SK-N-SH treated with all-trans-retinoic acid at 6 μM for 48 hours (cell line): ENCODE data around the gene FOXG1.
A peak's percentile ranks its signal among the peaks of the same experiment; 100 is the strongest.

Experiments used
- ATAC-seq: fragments of 200-7000 bp; cut with Tn5 transposase; 3 replicates; pipeline ENCODE4 v1.9.1; 2020; ENCODE audit warnings: mild to moderate bottlenecking, moderate library complexity
- ARNTL ChIP-seq: fragments of 450-650 bp; formaldehyde crosslinking; IDR thresholded peaks from 2 replicates; pipeline ENCODE4 v1.5.0; 2020; ENCODE audit warnings: low read depth, mild to moderate bottlenecking, moderate library complexity, borderline replicate concordance
- BACH2 ChIP-seq: fragments of 250-450 bp; sonication (Bioruptor Pico); IDR thresholded peaks from 2 replicates; pipeline ENCODE4 v1.9.0; 2021; ENCODE audit warnings: mild to moderate bottlenecking, borderline replicate concordance
- CSDC2 ChIP-seq: fragments of 250-450 bp; sonication (Bioruptor Pico); IDR thresholded peaks from 2 replicates; pipeline ENCODE4 v1.5.0; 2020; ENCODE audit warnings: mild to moderate bottlenecking, moderate library complexity
- ESRRG ChIP-seq: fragments of 250-450 bp; sonication (Bioruptor Pico); IDR thresholded peaks from 2 replicates; pipeline ENCODE4 v1.6.1; 2021; ENCODE audit warnings: mild to moderate bottlenecking
- GLIS3 ChIP-seq: fragments of 250-450 bp; sonication (Bioruptor Pico); IDR thresholded peaks from 2 replicates; pipeline ENCODE4 v1.5.0; 2020; ENCODE audit warnings: mild to moderate bottlenecking, moderate library complexity
- ISL1 ChIP-seq: fragments of 250-450 bp; sonication (Bioruptor Pico); IDR thresholded peaks from 2 replicates; pipeline ENCODE4 v2.1.2; 2022; ENCODE audit warnings: mild to moderate bottlenecking, moderate library complexity
- OSR1 ChIP-seq: fragments of 250-450 bp; sonication (Bioruptor Pico); IDR thresholded peaks from 2 replicates; pipeline ENCODE4 v1.8.0; 2022; ENCODE audit warnings: moderate library complexity, mild to moderate bottlenecking, inconsistent platforms
- PPARA ChIP-seq: fragments of 250-450 bp; sonication (Bioruptor Pico); IDR thresholded peaks from 2 replicates; pipeline ENCODE4 v1.5.0; 2020; ENCODE audit warnings: mild to moderate bottlenecking, borderline replicate concordance
- RARB ChIP-seq: fragments of 250-450 bp; sonication (Bioruptor Pico); IDR thresholded peaks from 2 replicates; pipeline ENCODE4 v1.8.0; 2021; ENCODE audit warnings: mild to moderate bottlenecking, moderate library complexity
- SNAI2 ChIP-seq: fragments of 250-450 bp; sonication (Bioruptor Pico); IDR thresholded peaks from 2 replicates; pipeline ENCODE4 v1.5.0; 2020; ENCODE audit warnings: mild to moderate bottlenecking, moderate library complexity
- TCF4 ChIP-seq: fragments of 250-450 bp; sonication (Bioruptor Pico); IDR thresholded peaks from 2 replicates; pipeline ENCODE4 v1.8.0; 2021; ENCODE audit warnings: mild to moderate bottlenecking, moderate library complexity, borderline replicate concordance
- TOX ChIP-seq: fragments of 250-450 bp; sonication (Bioruptor Pico); IDR thresholded peaks from 2 replicates; pipeline ENCODE4 v1.8.0; 2021; ENCODE audit warnings: mild to moderate bottlenecking, moderate library complexity, borderline replicate concordance
- ZC3H10 ChIP-seq: fragments of 250-450 bp; sonication (Bioruptor Pico); IDR thresholded peaks from 2 replicates; pipeline ENCODE4 v1.5.1; 2021; ENCODE audit warnings: mild to moderate bottlenecking, moderate library complexity
- ZFP3 ChIP-seq: fragments of 250-450 bp; sonication (Bioruptor Pico); IDR thresholded peaks from 2 replicates; pipeline ENCODE4 v1.5.0; 2020; ENCODE audit warnings: mild to moderate bottlenecking, moderate library complexity
- ZNF565 ChIP-seq: fragments of 450-650 bp; formaldehyde crosslinking; conservative IDR thresholded peaks from 2 replicates; pipeline ENCODE4 v1.5.0; 2020; ENCODE audit warnings: low read depth, mild to moderate bottlenecking, moderate library complexity
- ZNF70 ChIP-seq: fragments of 450-650 bp; formaldehyde crosslinking; IDR thresholded peaks from 2 replicates; pipeline ENCODE4 v1.5.0; 2020; ENCODE audit warnings: mild to moderate bottlenecking, moderate library complexity
- ZNF8 ChIP-seq: fragments of 450-650 bp; formaldehyde crosslinking; IDR thresholded peaks from 2 replicates; pipeline ENCODE4 v1.5.0; 2020; ENCODE audit warnings: mild to moderate bottlenecking, moderate library complexity
- TF ChIP-seq, protein P1 (sequence below): fragments of 250-450 bp; sonication (Bioruptor Pico); IDR thresholded peaks from 2 replicates; pipeline ENCODE4 v1.8.0; 2021; ENCODE audit warnings: low read depth, mild to moderate bottlenecking, moderate library complexity, borderline replicate concordance
- TF ChIP-seq, protein P2 (sequence below): fragments of 250-450 bp; sonication (Bioruptor Pico); IDR thresholded peaks from 2 replicates; pipeline ENCODE4 v1.5.1; 2021; ENCODE audit warnings: mild to moderate bottlenecking, moderate library complexity
- TF ChIP-seq, protein P3 (sequence below): fragments of 250-450 bp; sonication (Bioruptor Pico); IDR thresholded peaks from 2 replicates; pipeline ENCODE4 v1.5.1; 2020; ENCODE audit warnings: low read depth, mild to moderate bottlenecking, moderate library complexity
- TF ChIP-seq, protein P4 (sequence below): fragments of 250-450 bp; sonication (Bioruptor Pico); IDR thresholded peaks from 2 replicates; pipeline ENCODE4 v1.8.0; 2020; ENCODE audit warnings: mild to moderate bottlenecking, moderate library complexity, borderline replicate concordance
- TF ChIP-seq, protein P5 (sequence below): fragments of 250-450 bp; sonication (Bioruptor Pico); IDR thresholded peaks from 2 replicates; pipeline ENCODE4 v1.5.0; 2020; ENCODE audit warnings: mild to moderate bottlenecking, moderate library complexity

The FOXG1 gene

DNA sequence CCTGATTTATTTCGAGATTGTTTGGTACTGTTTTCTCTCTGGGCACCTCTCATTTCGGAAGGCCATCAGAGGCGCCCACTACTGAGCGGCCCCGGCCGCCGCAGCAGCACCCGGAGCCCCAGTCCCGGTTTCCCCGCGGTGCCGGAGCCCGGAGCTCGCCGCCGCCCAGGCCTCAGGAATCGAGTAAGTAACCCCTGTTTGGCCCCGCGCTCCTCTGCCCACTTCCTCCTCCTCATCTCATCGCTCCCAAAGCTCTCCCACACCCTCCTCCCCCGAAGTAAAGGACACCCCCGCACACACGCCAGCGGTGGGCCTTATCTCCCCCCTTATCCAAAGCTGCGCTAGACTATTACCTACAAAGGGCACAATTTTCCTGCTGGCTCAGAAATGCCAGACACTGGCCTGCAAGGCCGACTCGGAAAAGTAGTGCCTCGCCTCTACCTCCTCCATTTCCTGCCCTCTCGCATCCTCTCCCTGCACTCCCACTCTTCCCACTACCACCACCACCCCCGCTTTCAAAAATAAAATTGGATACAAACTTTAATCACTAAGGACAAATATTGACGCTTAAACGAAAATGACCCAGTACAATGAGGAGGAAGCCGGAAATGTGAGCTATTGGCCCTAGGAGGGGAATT is 637 bp upstream of the FOXG1 start:
- TF ChIP-seq ZC3H10 (CRISPR knock-in tag) (no peak), PPARA (CRISPR knock-in tag) (no peak), GLIS3 (CRISPR knock-in tag) (no peak), BACH2 (CRISPR knock-in tag) (no peak), ZFP3 (no peak), ZNF8 (no peak), TOX (CRISPR knock-in tag) (no peak), ISL1 (CRISPR knock-in tag) (no peak), ARNTL (CRISPR knock-in tag) (no peak), ZNF565 (CRISPR knock-in tag) (no peak)
- TF ChIP-seq, protein P1, sequence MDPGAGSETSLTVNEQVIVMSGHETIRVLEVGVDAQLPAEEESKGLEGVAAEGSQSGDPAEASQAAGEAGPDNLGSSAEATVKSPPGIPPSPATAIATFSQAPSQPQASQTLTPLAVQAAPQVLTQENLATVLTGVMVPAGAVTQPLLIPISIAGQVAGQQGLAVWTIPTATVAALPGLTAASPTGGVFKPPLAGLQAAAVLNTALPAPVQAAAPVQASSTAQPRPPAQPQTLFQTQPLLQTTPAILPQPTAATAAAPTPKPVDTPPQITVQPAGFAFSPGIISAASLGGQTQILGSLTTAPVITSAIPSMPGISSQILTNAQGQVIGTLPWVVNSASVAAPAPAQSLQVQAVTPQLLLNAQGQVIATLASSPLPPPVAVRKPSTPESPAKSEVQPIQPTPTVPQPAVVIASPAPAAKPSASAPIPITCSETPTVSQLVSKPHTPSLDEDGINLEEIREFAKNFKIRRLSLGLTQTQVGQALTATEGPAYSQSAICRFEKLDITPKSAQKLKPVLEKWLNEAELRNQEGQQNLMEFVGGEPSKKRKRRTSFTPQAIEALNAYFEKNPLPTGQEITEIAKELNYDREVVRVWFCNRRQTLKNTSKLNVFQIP (CRISPR knock-in tag): no peak
- ATAC-seq: peak; percentile 60

DNA sequence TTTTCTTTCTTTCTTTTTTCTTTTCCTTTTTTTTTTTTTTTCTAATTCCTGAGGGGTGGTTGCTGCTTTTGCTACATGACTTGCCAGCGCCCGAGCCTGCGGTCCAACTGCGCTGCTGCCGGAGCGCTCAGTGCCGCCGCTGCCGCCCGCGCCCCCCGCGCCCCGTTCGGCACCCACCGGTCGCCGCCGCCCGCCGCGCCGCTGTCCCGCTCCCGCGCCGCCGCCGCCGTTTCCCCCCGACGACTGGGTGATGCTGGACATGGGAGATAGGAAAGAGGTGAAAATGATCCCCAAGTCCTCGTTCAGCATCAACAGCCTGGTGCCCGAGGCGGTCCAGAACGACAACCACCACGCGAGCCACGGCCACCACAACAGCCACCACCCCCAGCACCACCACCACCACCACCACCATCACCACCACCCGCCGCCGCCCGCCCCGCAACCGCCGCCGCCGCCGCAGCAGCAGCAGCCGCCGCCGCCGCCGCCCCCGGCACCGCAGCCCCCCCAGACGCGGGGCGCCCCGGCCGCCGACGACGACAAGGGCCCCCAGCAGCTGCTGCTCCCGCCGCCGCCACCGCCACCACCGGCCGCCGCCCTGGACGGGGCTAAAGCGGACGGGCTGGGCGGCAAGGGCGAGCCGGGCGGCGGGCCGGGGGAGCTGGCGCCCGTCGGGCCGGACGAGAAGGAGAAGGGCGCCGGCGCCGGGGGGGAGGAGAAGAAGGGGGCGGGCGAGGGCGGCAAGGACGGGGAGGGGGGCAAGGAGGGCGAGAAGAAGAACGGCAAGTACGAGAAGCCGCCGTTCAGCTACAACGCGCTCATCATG is 654 bp downstream of the FOXG1 start:
- no peak for ATAC-seq
- TF ChIP-seq TOX (CRISPR knock-in tag) (no peak), GLIS3 (CRISPR knock-in tag) (no peak), PPARA (CRISPR knock-in tag) (no peak)
- TF ChIP-seq, protein P2, sequence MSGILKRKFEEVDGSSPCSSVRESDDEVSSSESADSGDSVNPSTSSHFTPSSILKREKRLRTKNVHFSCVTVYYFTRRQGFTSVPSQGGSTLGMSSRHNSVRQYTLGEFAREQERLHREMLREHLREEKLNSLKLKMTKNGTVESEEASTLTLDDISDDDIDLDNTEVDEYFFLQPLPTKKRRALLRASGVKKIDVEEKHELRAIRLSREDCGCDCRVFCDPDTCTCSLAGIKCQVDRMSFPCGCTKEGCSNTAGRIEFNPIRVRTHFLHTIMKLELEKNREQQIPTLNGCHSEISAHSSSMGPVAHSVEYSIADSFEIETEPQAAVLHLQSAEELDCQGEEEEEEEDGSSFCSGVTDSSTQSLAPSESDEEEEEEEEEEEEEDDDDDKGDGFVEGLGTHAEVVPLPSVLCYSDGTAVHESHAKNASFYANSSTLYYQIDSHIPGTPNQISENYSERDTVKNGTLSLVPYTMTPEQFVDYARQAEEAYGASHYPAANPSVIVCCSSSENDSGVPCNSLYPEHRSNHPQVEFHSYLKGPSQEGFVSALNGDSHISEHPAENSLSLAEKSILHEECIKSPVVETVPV (CRISPR knock-in tag): no peak
- TF ChIP-seq, all 23 proteins: peak for 0

DNA sequence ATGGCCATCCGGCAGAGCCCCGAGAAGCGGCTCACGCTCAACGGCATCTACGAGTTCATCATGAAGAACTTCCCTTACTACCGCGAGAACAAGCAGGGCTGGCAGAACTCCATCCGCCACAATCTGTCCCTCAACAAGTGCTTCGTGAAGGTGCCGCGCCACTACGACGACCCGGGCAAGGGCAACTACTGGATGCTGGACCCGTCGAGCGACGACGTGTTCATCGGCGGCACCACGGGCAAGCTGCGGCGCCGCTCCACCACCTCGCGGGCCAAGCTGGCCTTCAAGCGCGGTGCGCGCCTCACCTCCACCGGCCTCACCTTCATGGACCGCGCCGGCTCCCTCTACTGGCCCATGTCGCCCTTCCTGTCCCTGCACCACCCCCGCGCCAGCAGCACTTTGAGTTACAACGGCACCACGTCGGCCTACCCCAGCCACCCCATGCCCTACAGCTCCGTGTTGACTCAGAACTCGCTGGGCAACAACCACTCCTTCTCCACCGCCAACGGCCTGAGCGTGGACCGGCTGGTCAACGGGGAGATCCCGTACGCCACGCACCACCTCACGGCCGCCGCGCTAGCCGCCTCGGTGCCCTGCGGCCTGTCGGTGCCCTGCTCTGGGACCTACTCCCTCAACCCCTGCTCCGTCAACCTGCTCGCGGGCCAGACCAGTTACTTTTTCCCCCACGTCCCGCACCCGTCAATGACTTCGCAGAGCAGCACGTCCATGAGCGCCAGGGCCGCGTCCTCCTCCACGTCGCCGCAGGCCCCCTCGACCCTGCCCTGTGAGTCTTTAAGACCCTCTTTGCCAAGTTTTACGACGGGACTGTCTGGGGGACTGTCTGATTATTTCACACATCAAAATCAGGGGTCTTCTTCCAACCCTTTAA is 1.5 kb downstream of the FOXG1 start:
- TF ChIP-seq SNAI2 (CRISPR knock-in tag): no peak
- TF ChIP-seq, protein P2 (CRISPR knock-in tag): no peak
- TF ChIP-seq, protein P3, sequence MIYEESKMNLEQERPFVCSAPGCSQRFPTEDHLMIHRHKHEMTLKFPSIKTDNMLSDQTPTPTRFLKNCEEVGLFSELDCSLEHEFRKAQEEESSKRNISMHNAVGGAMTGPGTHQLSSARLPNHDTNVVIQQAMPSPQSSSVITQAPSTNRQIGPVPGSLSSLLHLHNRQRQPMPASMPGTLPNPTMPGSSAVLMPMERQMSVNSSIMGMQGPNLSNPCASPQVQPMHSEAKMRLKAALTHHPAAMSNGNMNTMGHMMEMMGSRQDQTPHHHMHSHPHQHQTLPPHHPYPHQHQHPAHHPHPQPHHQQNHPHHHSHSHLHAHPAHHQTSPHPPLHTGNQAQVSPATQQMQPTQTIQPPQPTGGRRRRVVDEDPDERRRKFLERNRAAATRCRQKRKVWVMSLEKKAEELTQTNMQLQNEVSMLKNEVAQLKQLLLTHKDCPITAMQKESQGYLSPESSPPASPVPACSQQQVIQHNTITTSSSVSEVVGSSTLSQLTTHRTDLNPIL: no peak
- no peak for TF ChIP-seq ZNF565 (CRISPR knock-in tag)
- TF ChIP-seq ESRRG (CRISPR knock-in tag): no peak
- TF ChIP-seq ZFP3: no peak
- TF ChIP-seq TCF4 (CRISPR knock-in tag): no peak
- no peak for ATAC-seq

DNA sequence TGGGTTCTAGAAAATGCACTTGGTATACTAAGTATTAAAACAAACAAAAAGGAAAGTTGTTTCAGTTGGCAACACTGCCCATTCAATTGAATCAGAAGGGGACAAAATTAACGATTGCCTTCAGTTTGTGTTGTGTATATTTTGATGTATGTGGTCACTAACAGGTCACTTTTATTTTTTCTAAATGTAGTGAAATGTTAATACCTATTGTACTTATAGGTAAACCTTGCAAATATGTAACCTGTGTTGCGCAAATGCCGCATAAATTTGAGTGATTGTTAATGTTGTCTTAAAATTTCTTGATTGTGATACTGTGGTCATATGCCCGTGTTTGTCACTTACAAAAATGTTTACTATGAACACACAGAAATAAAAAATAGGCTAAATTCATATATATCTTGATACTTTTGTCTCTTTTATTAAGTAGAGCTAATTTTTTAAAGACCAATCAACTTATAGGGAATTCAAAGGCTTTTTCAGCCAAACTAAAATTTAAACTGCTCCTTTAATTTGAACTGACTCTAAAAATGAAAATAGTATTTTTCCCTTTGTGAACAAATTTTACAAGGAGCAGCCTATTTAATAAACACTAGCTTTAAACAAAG is 2.8 kb downstream of the FOXG1 start:
- no peak for ATAC-seq
- TF ChIP-seq, protein P4, sequence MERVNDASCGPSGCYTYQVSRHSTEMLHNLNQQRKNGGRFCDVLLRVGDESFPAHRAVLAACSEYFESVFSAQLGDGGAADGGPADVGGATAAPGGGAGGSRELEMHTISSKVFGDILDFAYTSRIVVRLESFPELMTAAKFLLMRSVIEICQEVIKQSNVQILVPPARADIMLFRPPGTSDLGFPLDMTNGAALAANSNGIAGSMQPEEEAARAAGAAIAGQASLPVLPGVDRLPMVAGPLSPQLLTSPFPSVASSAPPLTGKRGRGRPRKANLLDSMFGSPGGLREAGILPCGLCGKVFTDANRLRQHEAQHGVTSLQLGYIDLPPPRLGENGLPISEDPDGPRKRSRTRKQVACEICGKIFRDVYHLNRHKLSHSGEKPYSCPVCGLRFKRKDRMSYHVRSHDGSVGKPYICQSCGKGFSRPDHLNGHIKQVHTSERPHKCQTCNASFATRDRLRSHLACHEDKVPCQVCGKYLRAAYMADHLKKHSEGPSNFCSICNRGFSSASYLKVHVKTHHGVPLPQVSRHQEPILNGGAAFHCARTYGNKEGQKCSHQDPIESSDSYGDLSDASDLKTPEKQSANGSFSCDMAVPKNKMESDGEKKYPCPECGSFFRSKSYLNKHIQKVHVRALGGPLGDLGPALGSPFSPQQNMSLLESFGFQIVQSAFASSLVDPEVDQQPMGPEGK (CRISPR knock-in tag): no peak
- no peak for TF ChIP-seq CSDC2 (CRISPR knock-in tag)
- no peak for TF ChIP-seq ISL1 (CRISPR knock-in tag)
- no peak for TF ChIP-seq RARB (CRISPR knock-in tag)
- TF ChIP-seq, protein P5, sequence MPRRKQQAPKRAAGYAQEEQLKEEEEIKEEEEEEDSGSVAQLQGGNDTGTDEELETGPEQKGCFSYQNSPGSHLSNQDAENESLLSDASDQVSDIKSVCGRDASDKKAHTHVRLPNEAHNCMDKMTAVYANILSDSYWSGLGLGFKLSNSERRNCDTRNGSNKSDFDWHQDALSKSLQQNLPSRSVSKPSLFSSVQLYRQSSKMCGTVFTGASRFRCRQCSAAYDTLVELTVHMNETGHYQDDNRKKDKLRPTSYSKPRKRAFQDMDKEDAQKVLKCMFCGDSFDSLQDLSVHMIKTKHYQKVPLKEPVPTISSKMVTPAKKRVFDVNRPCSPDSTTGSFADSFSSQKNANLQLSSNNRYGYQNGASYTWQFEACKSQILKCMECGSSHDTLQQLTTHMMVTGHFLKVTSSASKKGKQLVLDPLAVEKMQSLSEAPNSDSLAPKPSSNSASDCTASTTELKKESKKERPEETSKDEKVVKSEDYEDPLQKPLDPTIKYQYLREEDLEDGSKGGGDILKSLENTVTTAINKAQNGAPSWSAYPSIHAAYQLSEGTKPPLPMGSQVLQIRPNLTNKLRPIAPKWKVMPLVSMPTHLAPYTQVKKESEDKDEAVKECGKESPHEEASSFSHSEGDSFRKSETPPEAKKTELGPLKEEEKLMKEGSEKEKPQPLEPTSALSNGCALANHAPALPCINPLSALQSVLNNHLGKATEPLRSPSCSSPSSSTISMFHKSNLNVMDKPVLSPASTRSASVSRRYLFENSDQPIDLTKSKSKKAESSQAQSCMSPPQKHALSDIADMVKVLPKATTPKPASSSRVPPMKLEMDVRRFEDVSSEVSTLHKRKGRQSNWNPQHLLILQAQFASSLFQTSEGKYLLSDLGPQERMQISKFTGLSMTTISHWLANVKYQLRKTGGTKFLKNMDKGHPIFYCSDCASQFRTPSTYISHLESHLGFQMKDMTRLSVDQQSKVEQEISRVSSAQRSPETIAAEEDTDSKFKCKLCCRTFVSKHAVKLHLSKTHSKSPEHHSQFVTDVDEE: no peak
- no peak for TF ChIP-seq ZNF70 (CRISPR knock-in tag)
- TF ChIP-seq ZNF565 (CRISPR knock-in tag): no peak
- no peak for TF ChIP-seq GLIS3 (CRISPR knock-in tag)
- TF ChIP-seq OSR1 (CRISPR knock-in tag): no peak
- TF ChIP-seq SNAI2 (CRISPR knock-in tag): no peak
- no peak for TF ChIP-seq ESRRG (CRISPR knock-in tag)
- TF ChIP-seq TCF4 (CRISPR knock-in tag): no peak
